PC-9 (cell line): ENCODE measurements around the gene ALOX12. TPM values are rescaled to one million over a fixed set of nuclear protein-coding genes. Genes with fewer than 3 reads are reported as not detected.
A peak's percentile ranks its signal among the peaks of the same experiment; 100 is the strongest.

Source experiments
- BruUV-seq: library from RNA; stranded (reverse); fragments of 400-500 nt; replicated peaks from 2 replicates; lab custom pipeline; 2021; lab: Mats Ljungman, UMichigan
- CTCF ChIA-PET: fragments of 300-600 bp; sonication (Branson Sonifier 250); formaldehyde crosslinking; loops from one replicate; lab custom pipeline; 2022; ENCODE audit warnings: antibody characterized with exemption; lab: Charles Lee
- POLR2A ChIA-PET: fragments of 300-600 bp; sonication (Branson Sonifier 250); formaldehyde crosslinking; loops from one replicate; lab custom pipeline; 2022; ENCODE audit warnings: antibody characterized with exemption; ENCODE audit not compliant: unreplicated experiment; lab: Charles Lee
- DNase-seq, 2 experiments: peaks; one replicate each; pipeline versions ENCODE4 v3.0.0 to v3.0.0-alpha.2; 2015 to 2022; ENCODE audit warnings: mixed read lengths in 1 of 2
- H2AFZ ChIP-seq: fragments of 200-600 bp; sonication (generic); 2 replicates; pipeline ENCODE4 v1.8.1; 2017; ENCODE audit warnings: antibody characterized with exemption
- H3F3A ChIP-seq: fragments of 200-600 bp; sonication (generic); 2 replicates; pipeline ENCODE4 v1.8.1; 2017; ENCODE audit warnings: antibody characterized with exemption, mild to moderate bottlenecking, low read depth; ENCODE audit not compliant: insufficient read depth
- H3K27ac ChIP-seq: fragments of 200-600 bp; sonication (generic); 2 replicates; pipeline ENCODE4 v1.6.1; 2016; ENCODE audit warnings: mixed run types
- H3K27me3 ChIP-seq: fragments of 200-600 bp; sonication (generic); 2 replicates; pipeline ENCODE4 v1.6.1; 2016; ENCODE audit warnings: low read depth, mixed run types; ENCODE audit not compliant: insufficient read depth
- H3K36me3 ChIP-seq: fragments of 200-600 bp; sonication (generic); 2 replicates; pipeline ENCODE4 v1.6.1; 2016; ENCODE audit warnings: low read depth, mixed run types
- H3K4me1 ChIP-seq: fragments of 200-600 bp; sonication (generic); replicated peaks from 2 replicates; pipeline ENCODE4 v1.6.1; 2016; ENCODE audit warnings: mixed run types; ENCODE audit not compliant: insufficient read depth
- H3K4me2 ChIP-seq: fragments of 200-600 bp; sonication (generic); 2 replicates; pipeline ENCODE4 v1.6.1; 2017; ENCODE audit warnings: mixed run types
- H3K4me3 ChIP-seq: fragments of 200-600 bp; sonication (generic); 2 replicates; pipeline ENCODE4 v1.6.1; 2016; ENCODE audit warnings: mixed run types
- H3K79me2 ChIP-seq: fragments of 200-600 bp; sonication (generic); 2 replicates; pipeline ENCODE4 v1.6.1; 2017; ENCODE audit warnings: low read depth, mixed run types
- H3K9me2 ChIP-seq: fragments of 200-600 bp; sonication (generic); 2 replicates; pipeline ENCODE4 v1.8.1; 2017; ENCODE audit warnings: mild to moderate bottlenecking; ENCODE audit not compliant: insufficient read depth
- H3K9me3 ChIP-seq: fragments of 200-600 bp; sonication (generic); 2 replicates; pipeline ENCODE4 v1.8.1; 2016; ENCODE audit warnings: low read depth; ENCODE audit not compliant: insufficient read depth
- H4K20me1 ChIP-seq: fragments of 200-600 bp; sonication (generic); 2 replicates; pipeline ENCODE4 v1.8.1; 2017; ENCODE audit not compliant: insufficient read depth
- EZH2 ChIP-seq: fragments of 200-600 bp; sonication (generic); IDR thresholded peaks from 2 replicates; pipeline ENCODE4 v1.8.0; 2017; ENCODE audit warnings: antibody characterized with exemption, low read depth
- intact Hi-C: fragments of 100-400 bp; cut with micrococcal nuclease; formaldehyde crosslinking; loops from one replicate; pipeline ENCODE4 v1.10.0; 2022; ENCODE audit not compliant: unreplicated experiment
- total RNA-seq: library from RNA; stranded (reverse); gene quantifications from 2 replicates; pipeline ENCODE4 v1.2.3, GENCODE V29; 2021
- TF ChIP-seq, protein P1 (sequence below): fragments of 200-600 bp; sonication (generic); conservative IDR thresholded peaks from 2 replicates; pipeline ENCODE4 v1.6.1; 2017; ENCODE audit warnings: mixed run types, antibody characterized with exemption, mild to moderate bottlenecking, moderate library complexity

Gene ALOX12
- total RNA-seq, 1 experiment from 2014 or later: not detected

DNA sequence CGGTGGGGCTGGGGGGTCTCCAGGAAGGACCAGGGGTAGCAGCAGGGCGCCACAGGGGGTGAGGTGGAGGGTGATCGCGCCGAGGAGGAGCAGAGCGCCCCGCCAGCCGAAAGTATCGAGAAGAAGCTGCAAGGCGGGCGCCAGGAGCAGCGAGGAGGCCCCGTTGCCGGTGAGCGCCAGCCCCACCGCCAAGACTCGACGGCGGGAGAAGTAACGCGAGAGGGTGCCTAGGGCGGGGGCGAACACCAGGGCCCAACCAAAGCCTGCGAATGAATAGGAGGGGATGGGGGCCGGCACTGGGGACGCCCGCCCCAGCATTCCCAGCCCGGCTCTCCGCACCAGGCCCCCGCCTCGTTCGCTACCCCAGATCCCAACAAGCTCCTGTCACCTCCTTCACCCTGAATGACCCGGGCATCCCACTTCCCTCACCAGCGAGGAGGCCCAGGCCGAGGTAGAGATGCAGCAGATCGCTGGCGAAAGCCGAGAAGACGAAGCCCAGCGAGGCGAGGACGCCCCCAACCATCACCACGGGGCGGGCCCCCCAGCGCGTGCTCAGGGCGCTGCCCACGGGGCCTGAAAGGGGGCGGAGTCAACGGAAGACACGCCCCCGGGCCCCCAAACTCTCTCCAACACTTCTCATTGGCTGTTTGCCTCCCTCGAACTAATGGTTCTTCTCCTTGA lies 46.8 kb downstream of the ALOX12 start:
- no peak overlapping the region for H2AFZ ChIP-seq
- intact Hi-C loops: loop anchor here (10.0 kb wide), 1 partner anchor 542 kb away; the partner anchor contains the start of gene MPDU1
- 0 out of 2 replicates have a peak, but pooled peaks cover 4% of the 10 kb centered on the region for H3K36me3 ChIP-seq
- H3K79me2 ChIP-seq: peaks cover 4% of the 10 kb centered on the region
- BruUV-seq: no TSS peak
- H3K27ac ChIP-seq: no peak overlapping the region
- TF ChIP-seq, protein P1, sequence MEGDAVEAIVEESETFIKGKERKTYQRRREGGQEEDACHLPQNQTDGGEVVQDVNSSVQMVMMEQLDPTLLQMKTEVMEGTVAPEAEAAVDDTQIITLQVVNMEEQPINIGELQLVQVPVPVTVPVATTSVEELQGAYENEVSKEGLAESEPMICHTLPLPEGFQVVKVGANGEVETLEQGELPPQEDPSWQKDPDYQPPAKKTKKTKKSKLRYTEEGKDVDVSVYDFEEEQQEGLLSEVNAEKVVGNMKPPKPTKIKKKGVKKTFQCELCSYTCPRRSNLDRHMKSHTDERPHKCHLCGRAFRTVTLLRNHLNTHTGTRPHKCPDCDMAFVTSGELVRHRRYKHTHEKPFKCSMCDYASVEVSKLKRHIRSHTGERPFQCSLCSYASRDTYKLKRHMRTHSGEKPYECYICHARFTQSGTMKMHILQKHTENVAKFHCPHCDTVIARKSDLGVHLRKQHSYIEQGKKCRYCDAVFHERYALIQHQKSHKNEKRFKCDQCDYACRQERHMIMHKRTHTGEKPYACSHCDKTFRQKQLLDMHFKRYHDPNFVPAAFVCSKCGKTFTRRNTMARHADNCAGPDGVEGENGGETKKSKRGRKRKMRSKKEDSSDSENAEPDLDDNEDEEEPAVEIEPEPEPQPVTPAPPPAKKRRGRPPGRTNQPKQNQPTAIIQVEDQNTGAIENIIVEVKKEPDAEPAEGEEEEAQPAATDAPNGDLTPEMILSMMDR: no peak
- TF ChIP-seq EZH2: no peak
- no peak overlapping the region for H3K4me2 ChIP-seq
- no peaks in the 10 kb centered on the region for H3K9me3 ChIP-seq
- no peak overlapping the region for H3K4me3 ChIP-seq
- CTCF ChIA-PET: no interaction called here
- DNase-seq: no peak
- peaks cover 54% of the 10 kb centered on the region for H3F3A ChIP-seq
- H4K20me1 ChIP-seq: no peaks in the 10 kb centered on the region; the same call in 1 of the 2 replicates
- H3K9me2 ChIP-seq: no peaks in the 10 kb centered on the region
- POLR2A ChIA-PET: no interaction called here
- no peaks in the 10 kb centered on the region for H3K27me3 ChIP-seq
- peaks cover 35% of the 10 kb centered on the region for H3K4me1 ChIP-seq

DNA sequence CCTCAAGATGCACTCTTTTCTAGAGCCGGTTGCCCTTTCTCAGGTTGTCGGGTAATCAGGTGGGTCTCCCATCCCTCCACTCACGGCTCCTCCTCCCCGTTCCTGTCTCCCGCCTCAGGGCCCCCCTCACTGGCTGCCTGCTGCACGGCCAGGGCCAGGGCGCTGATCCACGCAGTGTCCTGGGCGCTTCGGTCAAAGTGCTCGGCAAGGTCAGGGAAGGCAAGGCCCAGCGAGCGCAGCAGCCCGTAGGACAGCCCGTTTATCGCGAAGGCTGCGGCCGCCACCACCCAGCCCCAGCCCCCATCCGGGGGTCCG lies 47.3 kb downstream of the ALOX12 start:
- H3K27me3 ChIP-seq: no peaks in the 10 kb centered on the region
- CTCF ChIA-PET: no interaction called here
- H3K36me3 ChIP-seq: no peaks in the 10 kb centered on the region
- H3K4me3 ChIP-seq: no peak overlapping the region
- H3K9me3 ChIP-seq: no peaks in the 10 kb centered on the region
- no TSS peak for BruUV-seq
- intact Hi-C loops: loop anchor here (10.0 kb wide), 1 partner anchor 542 kb away; the partner anchor contains the start of gene MPDU1
- H4K20me1 ChIP-seq: no peaks in the 10 kb centered on the region; the same call in 1 of the 2 replicates
- no peaks in the 10 kb centered on the region for H3K9me2 ChIP-seq
- H3K4me1 ChIP-seq: peaks cover 35% of the 10 kb centered on the region
- POLR2A ChIA-PET: no interaction called here
- no peaks in the 10 kb centered on the region for H3K79me2 ChIP-seq
- no peak overlapping the region for H3K4me2 ChIP-seq
- no peak overlapping the region for H2AFZ ChIP-seq
- DNase-seq: no peak
- TF ChIP-seq, protein P1: no peak
- TF ChIP-seq EZH2: no peak
- H3F3A ChIP-seq: peaks cover 50% of the 10 kb centered on the region
- H3K27ac ChIP-seq: no peak overlapping the region

DNA sequence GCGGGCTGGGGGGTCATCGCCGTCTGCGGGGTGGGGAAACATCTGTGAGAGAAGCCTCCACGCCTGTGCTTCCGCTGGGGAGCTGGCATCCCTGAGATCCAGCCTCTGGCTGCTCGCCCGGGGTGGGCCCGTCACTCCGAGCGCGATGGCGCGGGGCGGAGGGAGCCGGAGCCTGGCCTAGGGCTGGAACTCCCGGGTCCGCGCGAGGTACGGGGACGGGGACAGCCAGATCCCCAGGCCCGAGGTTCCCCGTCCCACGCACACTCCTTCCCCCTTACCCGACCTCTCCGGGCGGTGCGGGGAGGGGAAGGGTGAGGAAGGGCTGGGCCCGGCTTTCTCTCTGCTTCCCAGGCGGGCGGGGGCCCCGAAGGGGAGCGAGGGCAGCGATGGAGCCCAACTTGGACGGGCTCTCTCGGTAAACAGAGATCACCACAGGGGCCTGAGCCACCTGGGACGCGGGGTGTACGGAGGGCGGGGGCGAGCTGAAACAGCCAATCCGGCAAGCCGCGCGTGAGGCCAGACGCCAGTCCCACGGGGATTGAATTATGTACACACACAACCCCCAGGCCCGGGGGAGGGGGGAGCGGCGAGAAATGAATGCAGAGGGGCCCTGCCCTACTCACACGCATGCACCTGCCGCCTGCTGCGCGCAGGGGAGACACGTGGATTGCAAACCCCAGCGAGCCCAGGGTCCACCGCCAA lies 47.8 kb downstream of the ALOX12 start, which contains the start of gene SLC16A11:
Gene SLC16A11 (minus strand): TSS at position 596 of the 702 bp plus-strand sequence. CDS start 579 bp downstream, at position 17.
- ChIA-PET POLR2A (interaction anchor here (0.7 kb wide), 1 partner anchor 113 kb away, joined by 5 read pairs; no protein-coding TSS in a partner anchor), CTCF (no interaction called here)
- H3K27ac ChIP-seq: peak within 1 kb of the TSS; percentile 97
- no peaks in the 10 kb centered on the region for H3K9me3 ChIP-seq
- no peaks in the 10 kb centered on the region for H3K9me2 ChIP-seq
- TF ChIP-seq, protein P1: no peak
- TF ChIP-seq EZH2: no peak
- H3K4me3 ChIP-seq: no peak within 1 kb of the TSS
- peaks cover 34% of the 10 kb centered on the region for H3K4me1 ChIP-seq
- intact Hi-C loops: loop anchor here (10.0 kb wide), 1 partner anchor 541 kb away; the partner anchor contains the start of gene MPDU1
- H2AFZ ChIP-seq: no peak within 1 kb of the TSS
- H3K4me2 ChIP-seq: peak within 1 kb of the TSS; percentile 81
- peak in 1 of 2 experiments; percentile 50 for DNase-seq
- H3K79me2 ChIP-seq: no peaks in the 10 kb centered on the region
- no peaks in the 10 kb centered on the region for H3K36me3 ChIP-seq
- H3F3A ChIP-seq: peaks cover 50% of the 10 kb centered on the region
- H4K20me1 ChIP-seq: no peaks in the 10 kb centered on the region; the same call in 1 of the 2 replicates
- no peaks in the 10 kb centered on the region for H3K27me3 ChIP-seq
- no TSS peak for BruUV-seq
